ENCODE results near the gene BABAM2.

Gene BABAM2

GRCh38 chr2:28209261-28209691, 318.7 kb downstream of the BABAM2 start:
- no peak for DNase-seq (ENCODE audit: low spot score)

DNA sequence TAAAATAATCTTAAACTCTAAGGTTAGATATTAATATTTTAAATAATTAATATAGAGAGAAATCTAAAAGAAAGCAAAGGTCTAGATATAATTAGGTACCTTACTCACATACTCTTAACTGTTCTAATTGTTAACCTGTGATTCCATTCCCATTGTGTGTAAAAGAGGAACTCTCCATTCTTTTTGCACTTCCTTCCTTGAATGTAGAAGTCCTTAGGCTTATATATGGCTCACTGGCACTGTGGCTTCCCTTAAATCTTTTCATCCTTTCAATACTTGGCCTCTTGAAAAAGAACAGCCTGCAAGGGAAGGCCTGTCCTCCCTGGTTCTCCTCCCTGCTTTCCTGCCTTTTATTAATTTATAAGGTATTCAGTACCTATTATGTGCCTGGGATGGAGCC, 319.3 kb downstream of the BABAM2 start:
- DNase-seq (ENCODE audit: low spot score) = no peak

DNA sequence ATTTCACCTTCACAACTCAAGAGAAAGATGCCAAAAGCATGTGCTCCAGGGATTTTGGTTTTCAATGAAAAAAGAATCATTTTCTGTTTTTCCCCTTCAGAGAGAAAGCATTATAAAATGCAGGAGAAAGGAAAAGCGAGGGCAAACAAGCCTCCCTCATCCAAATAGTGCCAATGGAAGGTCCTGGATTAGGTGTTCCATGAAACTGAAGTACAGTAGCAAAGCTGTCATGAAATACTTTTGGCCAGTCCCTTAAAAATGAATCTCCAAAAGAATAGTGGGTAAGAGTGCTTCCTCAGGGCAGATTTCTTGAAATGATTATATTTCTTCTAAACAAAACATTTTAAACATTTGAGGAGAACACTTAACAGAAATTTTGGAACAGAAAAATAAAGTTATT, 320.0 kb downstream of the BABAM2 start:
- no peak for DNase-seq (ENCODE audit: low spot score)

DNA sequence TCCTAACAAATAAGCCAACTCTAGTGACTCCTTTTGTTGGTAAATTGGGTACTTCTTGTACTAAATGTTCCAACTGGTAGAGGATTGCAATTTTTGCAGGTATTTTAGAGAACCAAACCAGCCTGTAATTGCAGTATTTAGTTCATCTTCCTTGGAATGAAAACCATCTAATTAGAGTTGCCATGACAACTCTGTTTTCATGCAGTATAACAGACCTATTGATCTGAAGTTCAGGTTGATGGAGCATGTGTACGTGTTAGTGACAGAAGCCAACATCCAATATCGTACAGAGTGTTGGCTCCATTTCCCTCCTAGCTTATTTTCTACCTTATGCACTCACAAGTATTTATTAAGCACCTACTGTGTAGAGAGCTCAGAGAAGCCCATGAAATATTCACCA, 325.8 kb downstream of the BABAM2 start:
- no peak for DNase-seq (ENCODE audit: low spot score)

GRCh38 chr2:28217042-28217740, 326.7 kb downstream of the BABAM2 start:
- no peak for DNase-seq (ENCODE audit: low spot score)

DNA sequence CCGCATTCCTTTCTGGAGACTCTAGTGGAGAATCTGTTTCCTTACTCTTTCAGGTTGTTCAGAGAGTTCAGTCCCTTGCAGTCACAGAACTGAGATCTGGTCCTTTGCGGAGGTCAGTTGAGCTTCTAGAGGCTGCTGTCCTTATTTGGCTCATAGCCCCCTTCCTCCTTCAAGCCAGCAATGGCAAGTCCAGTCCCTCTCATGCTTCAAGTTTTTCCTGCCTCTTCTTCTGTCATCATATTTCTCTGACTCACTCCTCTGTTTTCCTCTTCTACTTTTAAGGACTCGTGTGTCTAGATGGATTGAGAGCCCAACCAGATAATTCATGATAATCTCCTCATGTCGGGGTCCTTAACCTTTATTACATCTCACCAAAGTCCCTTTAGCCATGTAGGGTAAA, 328.6 kb downstream of the BABAM2 start:
- DNase-seq (ENCODE audit: low spot score) = no peak

- DNase-seq (ENCODE audit: low spot score) = no peak
Observed at GRCh38 chr2:28219758-28220368, 329.3 kb downstream of the BABAM2 start.

DNA sequence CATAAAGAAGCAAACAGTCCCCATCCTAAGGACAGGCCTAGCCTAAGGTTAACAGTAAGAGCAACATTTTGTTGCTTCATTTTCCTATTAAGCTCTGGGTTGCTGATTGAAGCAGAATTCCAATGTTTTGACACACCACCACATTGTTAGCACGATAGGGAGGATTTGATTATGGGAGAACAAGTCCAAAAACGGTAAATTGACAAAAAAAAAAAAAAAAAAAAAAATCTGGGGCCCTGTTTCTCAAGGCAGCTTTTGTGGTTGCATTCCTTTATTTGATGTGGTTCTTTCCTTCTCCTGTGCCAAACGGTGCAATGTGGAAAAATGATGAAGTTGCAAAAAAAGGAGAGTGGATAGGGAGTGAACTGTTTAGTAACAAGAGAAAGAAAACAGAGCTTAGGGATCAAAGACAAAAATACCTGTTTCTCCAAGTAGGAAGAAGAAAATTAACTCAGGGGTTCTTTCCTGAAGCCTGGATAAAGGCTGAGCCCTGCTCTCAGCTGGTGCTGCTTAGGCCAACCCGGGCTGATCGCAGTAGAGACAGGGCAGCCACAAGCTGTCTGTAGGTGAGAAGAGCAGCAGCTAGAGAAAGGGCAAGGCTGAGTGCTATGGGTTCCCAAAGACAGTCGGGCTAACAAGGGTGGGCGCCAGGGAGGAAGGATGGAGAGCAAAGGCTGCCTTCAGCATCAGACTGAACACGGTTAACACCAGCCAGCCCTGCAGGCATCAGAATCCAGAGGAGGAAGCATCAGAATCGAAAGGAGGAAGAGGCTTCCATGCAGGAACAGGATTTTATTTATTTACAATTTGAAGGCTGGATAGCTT, 334.3 kb downstream of the BABAM2 start:
- no peak for DNase-seq (ENCODE audit: low spot score)

DNA sequence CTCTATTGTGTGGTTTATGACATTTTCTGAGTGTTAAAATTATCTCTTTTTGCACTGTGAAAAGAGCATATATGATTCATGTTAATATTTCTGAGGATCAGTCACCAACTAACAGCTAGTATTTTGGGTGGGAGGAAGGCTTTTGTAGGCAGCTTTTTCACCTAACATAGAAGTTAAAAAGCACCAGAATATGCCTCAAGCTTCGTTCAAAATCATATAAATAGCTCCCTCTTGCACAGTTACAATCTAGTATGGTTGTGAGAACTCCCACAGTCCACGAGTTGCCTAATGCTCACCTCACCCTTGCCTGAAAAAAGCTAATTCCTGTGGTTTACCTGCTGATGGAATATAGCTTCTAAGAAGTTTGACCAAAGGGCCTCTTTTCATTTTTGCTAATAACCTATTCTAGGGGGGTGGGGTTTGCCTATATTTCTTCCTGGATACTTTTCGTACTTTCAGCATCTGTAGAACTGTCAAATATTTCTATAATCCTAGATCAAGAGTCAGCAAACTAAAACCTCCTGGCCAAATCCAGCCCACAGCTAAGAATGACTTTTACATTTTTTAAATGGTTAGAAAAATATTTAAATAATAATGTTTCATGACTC, 335.0 kb downstream of the BABAM2 start:
- no peak for DNase-seq (ENCODE audit: low spot score)

- no peak for DNase-seq (ENCODE audit: low spot score)
Observed at GRCh38 chr2:28226558-28226957, 336.0 kb downstream of the BABAM2 start.

- no peak for DNase-seq (ENCODE audit: low spot score)
Observed at GRCh38 chr2:28227498-28227897, 337.0 kb downstream of the BABAM2 start.

GRCh38 chr2:28228434-28228995, 338.0 kb downstream of the BABAM2 start:
- no peak for DNase-seq (ENCODE audit: low spot score)

- DNase-seq (ENCODE audit: low spot score) = no peak
Observed at GRCh38 chr2:28231110-28231631, 340.6 kb downstream of the BABAM2 start.

DNA sequence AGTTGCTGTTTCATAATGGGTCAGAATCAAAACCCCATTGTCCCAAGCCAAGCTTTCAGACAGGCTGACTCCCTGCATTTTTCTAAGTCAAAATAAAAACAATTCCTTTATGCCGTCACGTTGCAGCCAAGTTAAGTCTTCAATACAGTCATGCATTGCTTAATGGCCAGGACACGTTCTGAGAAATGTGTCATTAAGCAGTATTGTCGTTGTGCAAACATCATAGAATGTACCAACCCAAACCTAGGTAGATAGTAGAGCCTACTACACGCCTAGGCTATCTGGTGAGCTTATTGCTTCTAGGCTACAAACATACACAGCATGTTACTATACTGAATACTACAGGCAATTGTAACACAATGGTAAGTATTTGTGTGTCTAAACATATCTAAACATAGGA, 341.8 kb downstream of the BABAM2 start:
- DNase-seq (ENCODE audit: low spot score) = no peak

DNA sequence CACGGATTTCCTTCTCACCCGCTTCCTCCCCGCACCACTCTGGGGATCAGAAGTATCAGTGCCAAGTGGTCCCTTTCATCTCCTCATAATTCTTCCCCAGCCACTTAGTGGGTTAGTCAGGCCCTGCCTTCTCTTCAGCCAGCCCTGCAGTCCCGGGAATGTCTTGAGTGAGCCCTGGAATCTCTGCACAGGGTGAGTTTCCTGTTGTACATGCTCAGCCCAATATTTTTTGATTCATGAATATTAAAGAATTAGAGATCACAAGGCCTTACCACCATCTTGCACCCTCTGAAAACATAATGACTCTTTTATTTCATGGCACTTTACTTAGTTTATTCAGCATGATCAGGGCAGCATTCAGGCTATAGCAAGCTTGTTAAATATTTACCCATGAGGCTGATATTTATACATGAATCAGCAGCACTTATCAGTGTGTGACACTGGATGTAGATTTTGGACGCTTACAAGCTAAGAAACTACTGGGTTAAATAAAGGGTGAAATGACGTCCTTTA, 342.7 kb downstream of the BABAM2 start:
- no peak for DNase-seq (ENCODE audit: low spot score)

DNA sequence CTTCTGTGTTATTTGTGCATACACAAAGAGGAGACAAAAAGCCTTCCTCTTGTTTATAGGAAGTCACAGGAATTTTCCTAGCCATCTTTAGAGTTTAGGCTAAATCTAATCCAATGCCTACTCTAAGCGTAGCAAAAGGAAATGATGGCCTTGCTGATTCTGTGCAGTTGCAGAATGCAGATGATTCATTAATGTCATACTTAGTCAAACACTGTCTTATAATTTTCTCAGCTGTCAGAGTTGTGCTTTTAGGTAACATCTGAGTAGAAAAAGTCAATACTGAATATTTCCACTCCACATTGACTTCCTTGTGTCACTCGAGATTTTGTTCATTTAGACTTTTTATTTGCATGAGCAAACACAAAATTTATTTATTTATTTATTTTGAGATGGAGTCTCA, 344.3 kb downstream of the BABAM2 start:
- no peak for DNase-seq (ENCODE audit: low spot score)

GRCh38 chr2:28239207-28239606, 348.7 kb downstream of the BABAM2 start:
- DNase-seq (ENCODE audit: low spot score) = no peak

DNA sequence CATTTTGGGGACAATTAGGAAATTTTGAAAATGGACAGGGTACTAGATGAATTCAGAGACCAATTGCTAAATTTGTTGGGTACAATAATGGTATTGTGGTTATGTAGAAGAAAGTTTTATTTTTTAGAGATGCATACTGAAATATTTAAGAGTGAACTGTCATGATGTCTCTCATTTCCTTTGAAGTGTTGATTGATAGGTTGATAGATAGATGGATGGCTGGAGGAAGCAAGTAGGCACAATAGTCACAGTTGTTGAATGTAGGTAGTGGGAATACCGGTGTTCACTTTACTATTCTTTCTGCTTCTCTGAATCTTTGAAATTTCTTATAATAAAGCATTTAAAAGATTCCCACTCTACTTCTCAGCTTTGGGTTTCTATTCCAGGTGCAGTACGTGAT, 350.4 kb downstream of the BABAM2 start:
- DNase-seq (ENCODE audit: low spot score) = no peak

- DNase-seq (ENCODE audit: low spot score) = no peak
Observed at GRCh38 chr2:28247290-28247689, 356.8 kb downstream of the BABAM2 start.

- no peak for DNase-seq (ENCODE audit: low spot score)
Observed at GRCh38 chr2:28247734-28248133, 357.2 kb downstream of the BABAM2 start.

DNA sequence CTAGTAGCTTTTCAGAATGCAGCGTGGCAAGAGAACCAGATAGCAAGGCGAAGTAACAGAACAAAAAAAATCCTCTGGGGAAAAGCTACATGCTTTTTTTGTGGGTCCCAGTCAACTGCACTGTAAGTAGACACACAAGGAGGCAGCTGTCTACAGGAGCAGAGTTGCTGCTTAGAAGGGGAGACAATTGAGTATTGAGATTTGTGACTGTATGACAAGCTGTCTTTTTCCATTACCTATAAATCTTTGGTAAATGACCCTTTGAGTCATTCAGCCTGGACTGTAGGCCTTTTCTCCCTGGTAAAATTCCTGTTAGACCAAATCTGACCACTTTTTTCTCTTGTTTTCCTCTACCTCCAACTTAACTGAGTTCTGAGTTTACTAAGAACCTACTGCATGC, 358.0 kb downstream of the BABAM2 start:
- DNase-seq (ENCODE audit: low spot score) = no peak

DNA sequence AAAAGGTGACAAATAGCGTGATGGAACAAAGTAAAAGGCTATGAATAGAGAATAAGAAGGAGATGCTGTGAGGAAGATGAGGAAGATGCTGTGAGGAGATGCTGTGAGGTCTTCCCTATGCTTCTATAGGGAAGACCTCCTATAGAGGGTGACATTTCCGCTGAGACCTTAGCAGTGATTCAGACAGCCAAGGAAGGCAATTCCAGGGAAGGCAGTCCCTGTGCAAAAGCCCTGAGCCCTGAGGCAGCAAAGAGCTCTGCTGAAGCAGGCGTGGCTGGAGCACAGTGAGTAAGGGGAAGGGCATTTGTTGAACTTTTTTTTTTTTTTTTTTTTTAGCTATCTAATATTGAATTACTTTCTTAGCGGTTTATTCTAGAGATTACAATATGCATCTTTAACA, 359.5 kb downstream of the BABAM2 start:
- DNase-seq (ENCODE audit: low spot score) = no peak

Measured in CD4-positive, alpha-beta T cell treated with Interleukin-15 for 4 hours (primary cell).